GM19238 (cell line): Measurements from ENCODE around the gene CSH2.
"Not testable (repeated sequence)": the region's sequence is repeated elsewhere in the genome, so short reads cannot be mapped to it uniquely, and the experiment has no call there.

Experiments used
- DNase-seq: peaks from one replicate; pipeline ENCODE4 v3.0.0; 2011; ENCODE audit warnings: low spot score; ENCODE audit not compliant: insufficient read length

Gene CSH2

DNA sequence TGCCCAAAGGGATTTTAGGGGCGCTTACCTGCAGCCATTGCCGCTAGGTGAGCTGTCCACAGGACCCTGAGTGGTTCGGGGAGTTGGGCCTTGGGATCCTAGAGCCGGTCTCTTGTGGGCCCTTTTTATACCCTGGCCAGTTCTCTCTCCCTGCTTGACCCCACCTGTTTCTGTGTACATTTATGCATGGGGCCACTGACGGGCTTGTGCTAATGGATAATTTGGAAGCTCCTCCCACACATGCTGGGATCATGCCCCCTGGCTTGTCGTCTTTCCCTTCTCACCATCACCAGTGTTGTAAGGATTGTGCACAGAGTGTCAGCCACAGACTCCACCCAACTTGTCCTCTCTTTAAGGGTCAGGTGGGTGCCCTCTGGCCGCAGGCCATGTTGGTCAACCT, at the start of gene CSH2:
TSS of gene CSH2 (minus strand) at position 101 of the 400 bp plus-strand sequence. CDS start at position 38, 63 bp downstream.
- not testable (repeated sequence) for DNase-seq

DNA sequence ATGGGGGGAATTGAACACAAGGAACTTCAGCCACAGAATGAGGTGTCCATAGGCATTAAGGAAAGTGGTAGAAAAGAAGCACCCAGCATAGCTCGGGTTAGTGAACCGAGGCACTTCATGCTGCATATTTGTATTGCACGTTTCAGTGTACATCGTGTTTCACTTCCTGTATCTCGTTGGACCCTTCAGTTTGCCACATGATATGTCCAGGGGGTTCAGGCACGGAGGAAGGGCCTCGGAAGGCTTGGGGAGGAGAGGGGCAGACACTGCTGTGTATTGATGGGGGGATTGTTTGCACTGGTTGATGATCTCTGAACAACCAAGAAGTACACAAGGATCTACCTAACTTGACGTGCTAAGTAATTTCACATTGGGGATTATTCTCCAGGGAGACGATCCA, 48.9 kb upstream of the CSH2 start:
- not testable (repeated sequence) for DNase-seq

DNA sequence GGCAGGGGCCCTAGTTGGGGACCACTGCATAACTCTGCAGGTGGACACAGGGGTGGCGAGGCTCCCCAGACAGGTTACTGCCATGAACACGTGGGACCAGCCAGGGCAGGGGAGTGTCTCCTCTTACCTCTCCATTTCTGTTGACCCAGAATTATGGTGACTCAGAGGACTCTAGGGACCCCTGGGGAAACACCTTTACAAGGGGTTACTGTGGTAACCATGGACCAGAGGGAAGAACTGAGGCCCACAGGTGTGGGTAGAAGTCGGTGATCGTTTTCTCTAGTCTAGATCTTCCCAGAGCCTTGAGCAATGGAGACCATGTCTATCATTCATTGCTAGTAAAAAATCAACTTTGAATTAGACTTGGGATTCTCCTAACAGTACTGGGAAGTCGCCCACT, 47.3 kb upstream of the CSH2 start:
- not testable (repeated sequence) for DNase-seq

DNA sequence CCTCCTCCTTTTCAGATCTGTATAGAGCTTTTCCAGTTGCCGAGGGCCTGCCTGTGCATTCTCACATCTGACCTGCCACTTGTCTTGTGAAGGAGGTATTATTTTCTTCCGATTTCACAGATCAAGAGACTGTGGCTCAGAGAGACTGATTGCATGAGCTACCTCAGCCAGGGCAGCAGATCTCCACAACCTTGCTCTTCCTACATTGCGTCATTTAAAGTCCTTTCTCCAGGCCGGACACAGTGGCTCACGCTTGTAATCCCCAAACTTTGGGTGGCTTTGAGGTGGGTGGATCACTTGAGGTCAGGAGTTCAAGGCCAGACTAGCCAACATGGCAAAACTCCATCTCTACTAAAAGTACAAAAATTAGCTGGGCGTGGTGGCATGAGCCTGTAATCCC, 46.6 kb upstream of the CSH2 start:
- DNase-seq = not testable (repeated sequence)

DNA sequence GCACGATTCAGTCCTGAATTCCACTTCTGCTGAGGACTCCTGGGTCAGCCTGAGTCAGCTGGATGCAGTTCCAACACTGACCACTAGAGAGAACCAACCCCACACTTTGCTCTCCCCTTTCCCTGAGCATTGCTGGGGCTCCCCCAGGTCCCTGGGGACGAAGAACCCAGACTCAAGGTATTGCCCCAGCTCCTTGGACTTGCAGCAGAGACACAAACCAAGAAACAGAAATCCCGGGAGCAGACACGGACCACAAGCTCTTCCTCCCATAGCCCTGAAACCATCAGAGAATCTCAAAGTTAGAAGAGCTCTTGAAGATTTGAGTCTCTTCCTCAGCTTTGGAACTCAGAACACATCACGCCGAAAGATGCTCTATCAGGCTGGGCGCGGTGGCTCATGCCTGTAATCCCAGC, 45.8 kb upstream of the CSH2 start:
- DNase-seq = peak; percentile 78

DNA sequence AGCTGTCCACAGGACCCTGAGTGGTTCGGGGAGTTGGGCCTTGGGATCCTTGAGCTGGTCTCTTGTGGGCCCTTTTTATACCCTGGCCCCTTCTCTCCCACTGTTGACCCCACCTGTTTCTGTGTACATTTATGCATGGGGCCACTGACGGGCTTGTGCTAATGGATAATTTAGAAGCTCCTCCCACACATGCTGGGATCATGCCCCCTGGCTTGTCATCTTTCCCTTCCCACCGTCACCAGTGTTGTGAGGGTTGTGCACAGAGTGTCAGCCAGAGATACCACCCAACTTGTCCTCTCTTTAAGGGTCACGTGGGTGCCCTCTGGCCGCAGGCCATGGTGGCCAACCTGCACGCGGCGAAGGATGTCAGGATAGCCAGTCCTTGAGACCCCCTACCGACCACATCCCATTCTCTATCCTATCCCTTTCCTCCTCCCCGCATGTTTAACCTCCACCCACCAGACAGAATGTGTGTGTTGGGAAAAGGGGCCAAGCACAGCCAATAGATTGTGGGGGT, 45.4 kb upstream of the CSH2 start, which contains the start of gene GH1:
TSS of gene GH1 (minus strand) at position 51 of the 517 bp plus-strand sequence. CDS start 63 bp downstream, outside the sequence.
- DNase-seq = not testable (repeated sequence)

DNA sequence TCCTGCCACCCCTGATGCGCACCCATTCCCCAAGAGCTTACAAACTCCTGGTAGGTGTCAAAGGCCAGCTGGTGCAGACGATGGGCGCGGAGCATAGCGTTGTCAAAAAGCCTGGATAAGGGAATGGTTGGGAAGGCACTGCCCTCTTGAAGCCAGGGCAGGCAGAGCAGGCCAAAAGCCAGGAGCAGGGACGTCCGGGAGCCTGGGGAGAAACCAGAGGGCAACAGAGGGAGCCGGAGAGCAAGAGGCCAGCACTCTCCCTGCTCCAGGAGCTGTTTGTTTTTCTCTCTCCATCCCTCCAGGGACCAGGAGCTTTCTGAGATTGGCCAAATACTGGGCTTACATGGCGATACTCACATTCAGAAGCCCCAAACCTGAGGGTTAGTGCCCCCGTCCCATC, 44.8 kb upstream of the CSH2 start:
- DNase-seq = no peak

DNA sequence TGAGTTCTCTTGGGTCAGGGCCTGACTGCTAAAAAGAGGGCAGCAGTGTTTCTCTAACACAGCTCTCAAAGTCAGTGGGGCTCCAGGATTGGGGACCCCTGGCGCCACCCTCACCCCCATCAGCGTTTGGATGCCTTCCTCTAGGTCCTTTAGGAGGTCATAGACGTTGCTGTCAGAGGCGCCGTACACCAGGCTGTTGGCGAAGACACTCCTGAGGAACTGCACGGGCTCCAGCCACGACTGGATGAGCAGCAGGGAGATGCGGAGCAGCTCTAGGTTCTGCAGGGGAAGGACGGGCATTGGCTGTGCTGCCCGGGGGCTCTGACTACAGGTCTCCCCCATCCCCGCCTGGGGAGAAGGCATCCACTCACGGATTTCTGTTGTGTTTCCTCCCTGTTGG, 44.2 kb upstream of the CSH2 start:
- no peak for DNase-seq

DNA sequence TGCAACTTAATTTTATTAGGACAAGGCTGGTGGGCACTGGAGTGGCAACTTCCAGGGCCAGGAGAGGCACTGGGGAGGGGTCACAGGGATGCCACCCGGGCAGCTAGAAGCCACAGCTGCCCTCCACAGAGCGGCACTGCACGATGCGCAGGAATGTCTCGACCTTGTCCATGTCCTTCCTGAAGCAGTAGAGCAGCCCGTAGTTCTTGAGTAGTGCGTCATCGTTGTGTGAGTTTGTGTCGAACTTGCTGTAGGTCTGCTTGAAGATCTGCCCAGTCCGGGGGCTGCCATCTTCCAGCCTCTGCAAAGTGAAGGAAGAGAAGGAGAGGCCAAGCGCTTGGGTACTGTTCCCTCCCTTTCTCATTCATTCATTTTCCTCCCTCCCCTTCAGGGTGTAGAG, 43.7 kb upstream of the CSH2 start:
- not testable (repeated sequence) for DNase-seq

DNA sequence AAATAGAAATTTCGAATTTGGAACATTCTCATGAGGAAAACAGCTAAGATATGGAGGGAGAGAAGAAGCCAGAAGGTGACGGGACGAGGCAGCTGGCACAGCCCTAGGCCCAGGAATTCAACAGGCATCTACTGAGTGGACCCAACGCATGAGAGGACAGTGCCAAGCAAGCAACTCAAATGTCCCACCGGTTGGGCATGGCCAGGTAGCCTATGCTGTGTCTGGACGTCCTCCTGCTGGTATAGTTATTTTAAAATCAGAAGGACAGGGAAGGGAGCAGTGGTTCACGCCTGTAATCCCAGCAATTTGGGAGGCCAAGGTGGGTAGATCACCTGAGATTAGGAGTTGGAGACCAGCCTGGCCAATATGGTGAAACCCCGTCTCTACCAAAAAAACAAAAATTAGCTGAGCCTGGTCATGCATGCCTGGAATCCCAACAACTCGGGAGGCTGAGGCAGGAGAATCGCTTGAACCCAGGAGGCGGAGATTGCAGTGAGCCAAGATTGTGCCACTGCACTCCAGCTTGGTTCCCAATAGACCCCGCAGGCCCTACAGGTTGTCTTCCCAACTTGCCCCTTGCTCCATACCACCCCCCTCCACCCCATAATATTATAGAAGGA, 43.2 kb upstream of the CSH2 start:
- DNase-seq = no peak

DNA sequence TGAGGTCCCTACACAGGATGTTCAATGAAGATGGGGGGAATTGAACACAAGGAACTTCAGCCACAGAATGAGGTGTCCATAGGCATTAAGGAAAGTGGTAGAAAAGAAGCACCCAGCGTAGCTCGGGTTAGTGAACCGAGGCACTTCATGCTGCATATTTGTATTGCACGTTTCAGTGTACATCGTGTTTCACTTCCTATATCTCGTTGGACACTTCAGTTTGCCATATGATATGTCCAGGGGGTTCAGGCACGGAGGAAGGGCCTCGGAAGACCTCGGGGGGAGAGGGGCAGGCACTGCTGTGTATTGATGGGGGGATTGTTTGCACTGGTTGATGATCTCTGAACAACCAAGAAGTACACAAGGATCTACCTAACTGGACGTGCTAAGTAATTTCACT, 42.3 kb upstream of the CSH2 start:
- DNase-seq = not testable (repeated sequence)

DNA sequence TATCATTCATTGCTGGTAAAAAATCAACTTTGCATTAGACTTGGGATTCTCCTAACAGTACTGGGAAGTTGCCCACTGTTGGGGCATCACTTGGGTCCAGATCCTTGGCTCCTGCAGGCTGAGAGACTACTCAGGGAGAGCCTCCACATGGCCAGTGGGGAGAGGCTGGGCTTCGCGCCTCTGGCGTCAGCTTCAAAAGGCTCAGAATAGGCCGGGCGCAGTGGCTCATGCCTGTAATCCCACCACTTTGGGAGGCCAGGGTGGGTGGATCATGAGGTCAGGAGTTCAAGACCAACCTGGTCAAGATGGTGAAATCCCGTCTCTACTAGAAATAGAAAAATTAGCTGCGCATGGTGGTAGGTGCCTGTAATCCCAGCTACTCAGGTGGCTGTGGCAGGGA, 41.0 kb upstream of the CSH2 start:
- no peak for DNase-seq

DNA sequence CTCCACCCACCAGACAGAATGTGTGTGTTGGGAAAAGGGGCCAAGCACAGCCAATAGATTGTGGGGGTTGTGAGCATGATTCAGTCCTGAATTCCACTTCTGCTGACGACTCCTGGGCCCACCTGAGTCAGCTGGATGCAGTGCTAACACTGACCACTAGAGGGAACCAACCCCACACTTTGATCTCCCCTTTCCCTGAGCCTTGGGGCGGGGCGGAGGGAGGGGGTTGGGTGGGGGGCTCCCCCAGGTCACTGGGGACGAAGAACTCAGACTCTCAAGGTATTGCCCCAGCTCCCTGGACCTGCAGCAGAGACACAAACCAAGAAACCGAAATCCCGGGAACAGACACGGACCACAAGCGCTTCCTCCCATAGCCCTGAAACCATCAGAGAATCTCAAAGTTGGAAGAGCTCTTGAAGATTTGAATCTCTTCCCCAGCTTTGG, 38.2 kb upstream of the CSH2 start:
- DNase-seq = no peak

DNA sequence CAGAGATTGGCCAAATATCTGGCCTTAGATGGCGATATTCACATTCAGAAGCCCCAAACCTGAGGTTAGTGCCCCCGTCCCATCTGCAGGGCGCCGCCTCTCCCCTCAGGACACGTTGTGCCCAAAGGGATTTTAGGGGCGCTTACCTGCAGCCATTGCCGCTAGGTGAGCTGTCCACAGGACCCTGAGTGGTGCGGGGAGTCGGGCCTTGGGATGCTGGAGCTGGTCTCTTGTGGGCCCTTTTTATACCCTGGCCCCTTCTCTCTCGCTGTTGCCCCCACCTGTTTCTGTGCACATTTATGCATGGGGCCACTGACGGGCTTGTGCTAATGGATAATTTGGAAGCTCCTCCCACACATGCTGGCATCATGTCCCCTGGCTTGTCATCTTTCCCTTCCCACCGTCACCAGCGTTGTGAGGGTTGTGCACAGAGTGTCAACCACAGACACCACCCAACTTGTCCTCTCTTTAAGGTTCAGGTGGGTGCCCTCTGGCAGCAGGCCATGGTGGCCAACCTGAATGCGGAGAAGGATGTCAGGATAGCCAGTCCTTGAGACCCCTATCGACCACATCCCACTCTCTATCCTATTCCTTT, 37.7 kb upstream of the CSH2 start, which contains the start of gene CSHL1:
TSS of gene CSHL1 (minus strand) at position 218 of the 595 bp plus-strand sequence. CDS start at position 156, 62 bp downstream.
- DNase-seq = no peak

DNA sequence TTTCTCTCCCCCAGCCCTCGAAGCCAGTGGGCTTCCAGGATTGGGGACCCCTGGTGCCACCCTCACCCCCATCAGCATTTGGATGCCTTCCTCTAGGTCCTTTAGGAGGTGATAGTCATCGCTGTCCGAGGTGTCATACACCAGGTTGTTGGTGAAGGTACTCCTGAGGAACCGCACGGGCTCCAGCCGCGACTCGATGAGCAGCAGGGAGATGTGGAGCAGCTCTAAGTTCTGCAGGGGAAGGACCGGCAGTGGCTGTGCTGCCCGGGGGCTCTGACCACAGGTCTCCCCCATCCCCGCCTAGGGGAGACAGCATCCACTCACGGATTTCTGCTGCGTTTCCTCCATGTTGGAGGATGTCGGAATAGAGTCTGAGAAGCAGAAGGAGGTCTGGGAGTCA, 36.6 kb upstream of the CSH2 start:
- no peak for DNase-seq

DNA sequence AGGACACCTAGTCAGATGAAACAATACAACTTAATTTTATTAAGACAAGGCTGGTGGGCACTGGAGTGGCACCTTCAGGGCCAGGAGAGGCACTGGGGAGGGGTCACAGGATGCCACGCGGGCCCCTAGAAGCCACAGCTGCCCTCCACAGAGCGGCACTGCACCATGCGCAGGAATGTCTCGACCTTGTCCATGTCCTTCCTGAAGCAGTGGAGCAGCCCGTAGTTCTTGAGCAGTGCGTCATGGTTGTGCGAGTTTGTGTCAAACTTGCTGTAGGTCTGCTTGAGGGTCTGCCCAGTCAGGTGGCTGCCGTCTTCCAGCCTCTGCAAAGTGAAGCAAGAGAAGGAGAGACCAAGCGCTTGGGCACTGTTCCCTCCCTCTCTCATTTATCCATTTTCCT, 36.1 kb upstream of the CSH2 start:
- not testable (repeated sequence) for DNase-seq

DNA sequence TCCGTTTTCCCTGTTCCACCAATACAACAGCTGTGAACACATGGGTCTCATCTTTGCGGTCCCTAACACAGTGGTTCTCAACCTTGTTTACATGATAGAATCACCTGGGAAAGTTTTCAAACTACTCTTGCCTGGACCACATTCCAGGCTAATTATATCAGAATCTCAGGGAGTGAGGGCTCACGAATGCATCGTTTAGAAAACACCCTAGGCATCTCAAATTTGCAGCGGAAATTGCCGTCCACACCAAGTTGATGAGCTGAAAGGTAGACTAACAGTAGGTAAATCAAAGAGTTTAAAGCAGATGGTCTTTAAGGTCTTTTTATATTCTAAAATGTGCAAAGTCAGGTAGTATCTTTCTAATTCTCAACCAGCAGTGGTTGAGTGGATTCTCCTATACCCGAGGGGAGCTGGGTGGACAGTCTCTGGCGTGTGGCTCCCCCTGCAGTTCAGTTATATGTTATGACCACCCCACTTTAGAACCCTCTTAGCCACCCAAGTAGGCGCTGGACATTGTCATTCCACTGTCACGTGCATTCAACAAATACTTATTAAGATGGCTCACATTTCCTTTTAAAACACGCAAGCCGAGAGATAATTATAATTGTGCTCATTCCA, 33.8 kb upstream of the CSH2 start:
- DNase-seq = not testable (repeated sequence)

DNA sequence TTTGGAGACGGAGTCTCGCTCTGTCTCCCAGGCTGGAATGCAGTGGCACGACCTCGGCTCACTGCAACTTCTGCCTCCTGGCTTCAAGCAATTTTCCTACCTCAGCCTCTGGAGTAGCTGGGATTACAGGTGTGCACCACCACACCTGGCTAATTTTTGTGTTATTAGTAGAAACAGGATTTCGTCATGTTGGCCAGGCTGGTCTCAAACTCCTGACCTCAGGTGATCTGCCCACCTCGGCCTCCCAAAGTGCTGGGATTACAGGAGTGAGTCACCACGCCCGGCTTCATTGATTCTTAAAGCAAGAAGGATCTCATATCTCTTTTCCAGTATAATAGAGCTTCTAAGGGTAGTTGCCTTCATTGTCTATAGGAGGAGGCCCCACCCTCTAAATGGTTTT, 31.3 kb upstream of the CSH2 start:
- not testable (repeated sequence) for DNase-seq

DNA sequence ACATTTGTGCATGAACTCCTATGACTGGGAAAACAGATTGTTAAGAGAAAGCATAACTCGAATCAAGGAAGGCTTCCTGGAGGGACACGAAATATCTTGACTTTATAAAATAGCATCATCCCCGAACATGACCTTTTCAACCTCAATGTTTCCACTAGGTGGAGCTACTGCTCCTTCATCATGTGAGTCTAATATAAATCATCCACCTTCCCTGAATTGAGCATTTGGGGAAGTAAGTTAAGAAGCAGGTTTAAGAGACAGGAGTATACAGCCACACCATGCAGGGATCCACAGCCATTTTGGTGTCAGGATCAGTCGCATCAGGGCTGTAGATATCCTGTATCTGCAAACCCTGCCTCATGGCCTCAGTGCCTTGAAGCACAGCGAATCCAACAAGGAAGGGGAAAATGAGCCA, 30.3 kb upstream of the CSH2 start:
- DNase-seq = not testable (repeated sequence)

DNA sequence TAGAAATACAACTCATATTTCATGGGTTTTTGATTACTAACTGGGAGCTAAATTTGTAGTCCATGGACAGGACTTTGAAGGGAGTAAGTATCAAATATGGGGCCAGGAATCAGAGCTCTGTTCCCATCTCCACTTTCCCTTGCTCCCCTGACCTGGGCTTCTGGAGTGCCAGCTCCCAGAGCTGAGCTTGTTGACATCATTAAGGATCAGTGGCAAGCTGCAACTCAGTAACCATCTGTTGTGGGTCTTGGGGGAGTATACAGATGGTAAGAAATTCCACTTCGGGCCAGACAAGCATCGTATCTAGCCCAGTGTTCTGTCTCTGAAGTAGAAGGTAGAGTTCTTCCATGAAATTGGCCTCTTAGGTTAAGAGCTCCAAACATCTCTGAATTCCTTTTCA, 28.5 kb upstream of the CSH2 start:
- DNase-seq = not testable (repeated sequence)

DNA sequence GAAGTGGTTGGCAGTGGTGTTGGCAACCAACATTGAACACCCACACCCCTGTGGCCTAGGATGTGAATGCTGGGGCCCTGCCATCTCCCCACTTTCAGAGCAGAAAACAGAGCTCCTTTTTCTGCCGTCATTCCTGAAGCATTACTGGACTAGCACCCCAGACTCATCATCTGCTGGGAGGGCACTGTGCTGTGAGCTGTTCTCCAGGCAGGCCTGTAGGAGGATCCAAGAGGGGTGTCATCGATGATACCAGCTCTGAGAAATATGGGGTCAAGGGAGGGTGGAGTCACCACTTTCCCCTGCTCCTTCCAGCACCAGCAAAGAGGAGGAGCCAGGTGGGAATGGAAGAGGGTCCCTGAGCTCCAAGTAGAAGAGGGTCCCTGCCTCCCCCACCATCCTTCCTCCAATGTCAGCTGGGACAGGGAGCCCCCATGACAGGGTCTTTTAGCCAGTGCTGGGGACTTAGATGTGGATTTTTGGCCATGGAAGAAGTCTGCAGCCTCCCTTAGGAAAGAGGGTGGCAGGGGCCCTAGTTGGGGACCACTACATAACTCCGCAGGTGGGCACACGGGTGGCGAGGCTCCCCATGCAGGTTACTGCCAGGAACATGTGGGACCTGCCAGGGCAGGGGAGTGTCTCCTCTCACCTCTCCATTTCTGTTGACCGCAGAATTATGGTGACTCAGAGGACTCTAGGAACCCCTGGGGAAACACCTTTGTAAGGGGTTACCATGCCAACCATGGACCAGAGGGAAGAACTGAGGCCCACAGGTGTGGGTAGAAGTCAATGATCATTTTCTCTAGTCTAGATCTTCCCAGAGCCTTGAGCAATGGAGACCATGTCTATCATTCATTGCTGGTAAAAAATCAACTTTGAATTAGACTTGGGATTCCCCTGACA, 25.7 kb upstream of the CSH2 start:
- not testable (repeated sequence) for DNase-seq
